ENCODE data around the gene ABCB1.

DNA sequence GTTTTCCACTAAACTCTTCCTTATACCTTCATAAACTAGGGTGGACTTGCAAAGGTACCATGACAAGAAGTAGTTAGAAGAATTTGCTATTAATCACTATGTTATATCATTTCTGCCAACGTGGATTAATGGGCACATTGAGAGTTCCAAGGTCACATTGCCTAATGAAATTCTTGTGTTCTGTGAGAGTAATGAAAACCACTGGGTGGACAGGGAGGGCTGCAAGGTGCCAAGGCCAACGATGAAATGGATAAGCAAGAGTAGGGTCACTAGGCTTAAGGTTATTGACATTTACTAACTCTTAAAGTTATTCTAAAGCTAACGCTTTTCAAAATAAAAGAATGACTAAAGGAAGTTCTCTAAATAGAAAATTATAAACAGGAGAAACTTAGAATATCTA, 118.6 kb downstream of the ABCB1 start:
- TF ChIP-seq, protein P1, sequence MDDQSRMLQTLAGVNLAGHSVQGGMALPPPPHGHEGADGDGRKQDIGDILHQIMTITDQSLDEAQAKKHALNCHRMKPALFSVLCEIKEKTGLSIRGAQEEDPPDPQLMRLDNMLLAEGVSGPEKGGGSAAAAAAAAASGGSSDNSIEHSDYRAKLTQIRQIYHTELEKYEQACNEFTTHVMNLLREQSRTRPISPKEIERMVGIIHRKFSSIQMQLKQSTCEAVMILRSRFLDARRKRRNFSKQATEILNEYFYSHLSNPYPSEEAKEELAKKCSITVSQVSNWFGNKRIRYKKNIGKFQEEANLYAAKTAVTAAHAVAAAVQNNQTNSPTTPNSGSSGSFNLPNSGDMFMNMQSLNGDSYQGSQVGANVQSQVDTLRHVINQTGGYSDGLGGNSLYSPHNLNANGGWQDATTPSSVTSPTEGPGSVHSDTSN (CRISPR knock-in tag; IDR thresholded peaks at IDR 0.05), result no peak
- TF ChIP-seq, protein P2, sequence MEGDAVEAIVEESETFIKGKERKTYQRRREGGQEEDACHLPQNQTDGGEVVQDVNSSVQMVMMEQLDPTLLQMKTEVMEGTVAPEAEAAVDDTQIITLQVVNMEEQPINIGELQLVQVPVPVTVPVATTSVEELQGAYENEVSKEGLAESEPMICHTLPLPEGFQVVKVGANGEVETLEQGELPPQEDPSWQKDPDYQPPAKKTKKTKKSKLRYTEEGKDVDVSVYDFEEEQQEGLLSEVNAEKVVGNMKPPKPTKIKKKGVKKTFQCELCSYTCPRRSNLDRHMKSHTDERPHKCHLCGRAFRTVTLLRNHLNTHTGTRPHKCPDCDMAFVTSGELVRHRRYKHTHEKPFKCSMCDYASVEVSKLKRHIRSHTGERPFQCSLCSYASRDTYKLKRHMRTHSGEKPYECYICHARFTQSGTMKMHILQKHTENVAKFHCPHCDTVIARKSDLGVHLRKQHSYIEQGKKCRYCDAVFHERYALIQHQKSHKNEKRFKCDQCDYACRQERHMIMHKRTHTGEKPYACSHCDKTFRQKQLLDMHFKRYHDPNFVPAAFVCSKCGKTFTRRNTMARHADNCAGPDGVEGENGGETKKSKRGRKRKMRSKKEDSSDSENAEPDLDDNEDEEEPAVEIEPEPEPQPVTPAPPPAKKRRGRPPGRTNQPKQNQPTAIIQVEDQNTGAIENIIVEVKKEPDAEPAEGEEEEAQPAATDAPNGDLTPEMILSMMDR (tag by site-specific recombination; IDR thresholded peaks at IDR 0.05), result no peak
- TF ChIP-seq ZBTB21 (tag by site-specific recombination; IDR thresholded peaks at IDR 0.05) (no peak), ZNF670 (tag by site-specific recombination; IDR thresholded peaks at IDR 0.05; ENCODE audit: low read depth) (no peak), ZNF555 (tag by site-specific recombination; conservative IDR thresholded peaks at IDR 0.05) (no peak)
